Aorta (tissue), 5 donors: ENCODE measurements around the gene IQCE. TPM values are rescaled to one million over a fixed set of nuclear protein-coding genes. Genes with fewer than 3 reads are reported as not detected.

Experiments
- ATAC-seq: fragments of 200-7000 bp; cut with Tn5 transposase; one replicate; pipeline ENCODE4 v1.9.1; 2022; ENCODE audit warnings: moderate library complexity; ENCODE audit not compliant: low FRiP score
- DNase-seq, 2 donors: peaks; one replicate each; pipeline ENCODE4 v3.0.0-alpha.2; 2020
- H3K27ac ChIP-seq, 2 donors: one replicate each; pipeline ENCODE4 v1.5.1; 2013; ENCODE audit warnings: low read length in 2 of 2, mild to moderate bottlenecking in 2 of 2, moderate library complexity in 2 of 2, control low read depth in 1 of 2, inconsistent platforms in 1 of 2, low read depth in 1 of 2
- H3K27me3 ChIP-seq, 2 donors: one replicate each; pipeline ENCODE4 v1.6.1; 2013; ENCODE audit warnings: control low read depth in 1 of 2, low read length in 1 of 2, mild to moderate bottlenecking in 1 of 2, moderate library complexity in 1 of 2; ENCODE audit not compliant: insufficient read depth in 2 of 2, control insufficient read depth in 1 of 2
- H3K36me3 ChIP-seq, 2 donors: one replicate each; pipeline ENCODE4 v1.6.1; 2013; ENCODE audit warnings: control low read depth in 1 of 2, low read length in 1 of 2, mild to moderate bottlenecking in 1 of 2; ENCODE audit not compliant: insufficient read depth in 2 of 2, control insufficient read depth in 1 of 2
- H3K4me1 ChIP-seq, 2 donors: one replicate each; pipeline ENCODE4 v1.6.1; 2013; ENCODE audit warnings: low read length in 2 of 2, control low read depth in 1 of 2, mild to moderate bottlenecking in 1 of 2, moderate library complexity in 1 of 2; ENCODE audit not compliant: insufficient read depth in 2 of 2, control insufficient read depth in 1 of 2
- H3K4me3 ChIP-seq, 2 donors: one replicate each; pipeline ENCODE4 v1.5.1; 2013; ENCODE audit warnings: low read length in 2 of 2, control low read depth in 1 of 2, mild to moderate bottlenecking in 1 of 2
- H3K9me3 ChIP-seq: one replicate; pipeline ENCODE4 v1.6.1; 2013; ENCODE audit warnings: mild to moderate bottlenecking, low read length; ENCODE audit not compliant: control insufficient read depth
- WGBS, 2 donors: extraction: QIAGEN DNeasy Blood & Tissue Kit; methylation state at CpG; one replicate each; pipeline ENCODE4 v1.1.7; 2013; 5-methylcytosine and 5-hydroxymethylcytosine counted together
- intact Hi-C, 2 donors: fragments of 100-400 bp; cut with DNase I; formaldehyde crosslinking; loops; one replicate each; pipeline versions ENCODE4 v1.14.2 to v1.15.0; 2022
- polyA plus RNA-seq, 2 donors: library from polyadenylated mRNA; stranded (reverse); fragments of 200-250 nt; gene quantifications; one replicate each; pipeline ENCODE4 v1.2.3, GENCODE V29; 2013
- total RNA-seq, 2 donors: library from RNA; stranded (reverse); fragmentation: NEBNext Ultra II Directional; extraction: Animal tissue kit (Norgen Biotek cat#: 25700); gene quantifications; one replicate each; pipeline ENCODE4 v1.2.1, GENCODE V29; 2021
- donor health status: healthy with polysubstance abuse.
- donor health status: Bipolar disorder and iron deficiency.
- donor health status: DM: no; HTN: no; CAD: no.
- donor health status: DM: no; HTN: no; CAD: no.
- donor health status: DM: yes; HTN: yes; CAD: no.

The IQCE gene
- total and polyA plus RNA-seq, 4 donors = 6.1 to 18.2 (median 11.2) TPM

DNA sequence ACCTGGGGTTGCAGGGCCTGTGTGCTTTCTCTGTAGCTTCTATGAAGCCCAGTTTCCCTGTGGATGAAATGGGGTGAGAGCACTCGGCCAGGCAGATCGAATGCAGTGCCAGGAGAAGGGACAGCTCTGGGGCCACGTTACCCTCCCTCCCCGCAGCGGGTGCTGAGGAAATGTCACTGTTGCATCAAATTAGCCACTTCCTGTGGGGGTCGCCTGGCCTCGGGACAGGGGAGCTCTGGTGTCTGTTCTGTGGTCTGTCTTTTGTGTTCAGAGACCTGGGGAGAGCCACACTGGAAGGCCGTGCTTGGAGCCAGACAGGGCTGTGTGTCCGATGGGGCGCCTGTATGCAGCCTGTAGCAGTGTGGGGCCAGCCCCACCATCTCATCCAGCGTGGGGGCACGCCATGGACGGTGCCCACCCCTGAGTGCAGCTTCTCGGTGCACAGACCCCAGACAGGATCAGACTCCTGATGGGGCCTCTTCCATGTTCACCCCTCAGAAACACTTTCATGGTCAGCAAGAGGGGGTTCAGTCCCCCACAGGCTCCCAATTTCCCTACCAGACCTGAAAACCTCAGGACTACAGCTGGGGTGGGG is 86.6 kb downstream of the IQCE start:
- H3K27ac ChIP-seq = no peak overlapping the region
- H3K27me3 ChIP-seq = no peaks in the 10 kb centered on the region
- ATAC-seq (no peak), DNase-seq (peak; percentile 57 to 75)
- intact Hi-C loops = no loop called here
- no peaks in the 10 kb centered on the region for H3K36me3 ChIP-seq
- WGBS, 2 donors = 85 to 87% methylated on average over 14 of the region's 14 CpGs
- H3K4me3 ChIP-seq = no peak overlapping the region
- H3K4me1 ChIP-seq = no peaks in the 10 kb centered on the region
- no peaks in the 10 kb centered on the region for H3K9me3 ChIP-seq

DNA sequence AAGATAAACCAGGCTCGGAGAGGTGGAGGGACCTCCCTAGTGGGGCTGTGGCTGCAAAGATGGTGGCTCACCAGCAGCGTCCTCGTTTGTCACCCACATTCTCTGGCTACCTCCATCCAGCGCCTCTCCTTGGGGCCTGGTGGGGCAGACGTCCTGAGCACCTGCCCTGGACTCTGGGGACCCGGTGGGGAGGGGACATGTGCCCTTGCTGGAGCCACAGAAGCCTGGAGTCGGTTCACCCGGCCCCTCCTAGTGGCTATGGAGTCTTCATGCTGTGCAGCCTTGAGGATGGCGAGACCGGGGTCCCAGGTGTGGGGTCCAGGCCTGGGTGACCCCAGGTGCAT is 87.5 kb downstream of the IQCE start:
- 90 to 91% methylated on average over 10 of the region's 10 CpGs for WGBS, 2 donors
- H3K27ac ChIP-seq = no peak overlapping the region
- H3K4me3 ChIP-seq = no peak overlapping the region
- ATAC-seq (no peak), DNase-seq (peak in 1 of 2 donors; percentile 73)
- intact Hi-C loops = no loop called here
- no peaks in the 10 kb centered on the region for H3K36me3 ChIP-seq
- H3K27me3 ChIP-seq = no peaks in the 10 kb centered on the region
- H3K4me1 ChIP-seq = no peaks in the 10 kb centered on the region
- H3K9me3 ChIP-seq = no peaks in the 10 kb centered on the region

DNA sequence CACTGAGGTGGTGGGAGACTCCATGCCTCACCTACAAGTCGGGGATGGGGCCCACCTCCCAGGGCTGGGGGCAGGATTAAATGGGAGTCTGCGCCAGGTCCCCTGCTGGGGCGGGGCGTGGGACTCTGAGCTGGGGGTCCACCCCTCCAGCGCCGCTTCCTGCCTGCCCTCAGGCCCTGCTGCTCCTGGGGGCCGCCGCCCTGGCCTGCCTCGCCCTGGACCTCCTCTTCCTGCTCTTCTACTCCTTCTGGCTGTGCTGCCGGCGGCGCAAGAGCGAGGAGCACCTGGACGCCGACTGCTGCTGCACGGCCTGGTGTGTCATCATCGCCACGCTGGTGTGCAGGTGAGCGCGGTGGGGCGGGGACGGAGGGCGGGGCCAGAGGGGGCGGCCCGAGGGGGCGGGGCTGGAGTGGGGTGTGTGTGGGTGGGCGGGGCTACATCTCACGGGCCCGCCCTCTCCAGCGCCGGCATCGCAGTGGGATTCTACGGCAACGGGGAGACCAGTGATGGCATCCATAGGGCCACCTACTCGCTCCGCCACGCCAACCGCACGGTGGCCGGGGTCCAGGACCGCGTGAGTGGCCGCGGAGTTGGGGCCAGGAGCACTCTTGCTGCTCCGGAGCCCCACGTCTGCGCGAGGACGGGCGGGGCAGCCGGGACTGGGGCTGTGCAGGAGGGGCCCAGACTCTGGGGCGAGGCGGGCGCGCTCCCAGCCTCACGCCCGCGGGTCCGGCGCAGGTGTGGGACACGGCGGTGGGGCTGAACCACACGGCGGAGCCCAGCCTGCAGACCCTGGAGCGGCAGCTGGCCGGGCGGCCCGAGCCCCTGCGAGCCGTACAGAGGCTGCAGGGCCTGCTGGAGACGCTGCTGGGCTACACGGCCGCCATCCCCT is 88.1 kb downstream of the IQCE start:
- no peak overlapping the region for H3K4me3 ChIP-seq
- no peak overlapping the region for H3K27ac ChIP-seq
- H3K36me3 ChIP-seq = peaks cover 0 to 2% of the 10 kb centered on the region in 2 donors
- no peaks in the 10 kb centered on the region for H3K4me1 ChIP-seq
- peak in 1 of 2 donors; percentile 77 for DNase-seq
- H3K9me3 ChIP-seq = no peaks in the 10 kb centered on the region
- WGBS, 2 donors = 82 to 83% methylated on average over 66 to 73 of the region's 73 CpGs
- no peak for ATAC-seq
- no peaks in the 10 kb centered on the region for H3K27me3 ChIP-seq
- intact Hi-C loops = no loop called here

DNA sequence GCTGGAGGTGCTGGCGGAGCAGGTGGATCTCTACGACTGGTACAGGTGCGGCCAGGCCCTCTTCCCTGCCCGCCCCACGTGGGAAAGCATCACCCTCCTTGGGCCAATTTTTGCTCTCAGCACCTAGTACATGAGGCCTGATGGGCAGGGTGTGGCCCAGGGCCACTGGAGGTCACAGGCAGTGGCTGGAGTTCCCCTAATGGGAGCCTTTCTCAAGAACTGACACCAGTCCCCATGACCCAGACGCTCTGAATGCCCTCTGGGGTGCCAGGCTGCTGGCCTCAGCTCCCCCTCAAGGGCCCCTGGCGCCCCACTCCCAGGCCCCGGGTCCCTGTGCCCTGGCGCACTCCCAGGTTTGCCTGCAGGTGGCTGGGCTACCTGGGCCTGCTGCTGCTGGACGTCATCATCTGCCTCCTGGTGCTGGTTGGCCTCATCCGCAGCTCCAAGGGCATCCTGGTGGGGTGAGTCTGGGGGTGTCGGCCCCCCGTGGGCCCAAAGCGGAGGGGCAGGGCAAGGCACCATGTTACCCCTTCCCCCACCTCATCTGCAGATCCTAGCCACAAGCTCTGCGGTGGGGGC is 88.9 kb downstream of the IQCE start:
- 91 to 92% methylated on average over 12 to 15 of the region's 15 CpGs for WGBS, 2 donors
- Histone ChIP-seq H3K27me3 (no peaks in the 10 kb centered on the region), H3K27ac (no peak overlapping the region), H3K36me3 (peaks cover 0 to 2% of the 10 kb centered on the region in 2 donors), H3K4me3 (no peak overlapping the region), H3K9me3 (no peaks in the 10 kb centered on the region), H3K4me1 (no peaks in the 10 kb centered on the region)
- no peak for ATAC-seq
- DNase-seq = no peak
- intact Hi-C loops = no loop called here

DNA sequence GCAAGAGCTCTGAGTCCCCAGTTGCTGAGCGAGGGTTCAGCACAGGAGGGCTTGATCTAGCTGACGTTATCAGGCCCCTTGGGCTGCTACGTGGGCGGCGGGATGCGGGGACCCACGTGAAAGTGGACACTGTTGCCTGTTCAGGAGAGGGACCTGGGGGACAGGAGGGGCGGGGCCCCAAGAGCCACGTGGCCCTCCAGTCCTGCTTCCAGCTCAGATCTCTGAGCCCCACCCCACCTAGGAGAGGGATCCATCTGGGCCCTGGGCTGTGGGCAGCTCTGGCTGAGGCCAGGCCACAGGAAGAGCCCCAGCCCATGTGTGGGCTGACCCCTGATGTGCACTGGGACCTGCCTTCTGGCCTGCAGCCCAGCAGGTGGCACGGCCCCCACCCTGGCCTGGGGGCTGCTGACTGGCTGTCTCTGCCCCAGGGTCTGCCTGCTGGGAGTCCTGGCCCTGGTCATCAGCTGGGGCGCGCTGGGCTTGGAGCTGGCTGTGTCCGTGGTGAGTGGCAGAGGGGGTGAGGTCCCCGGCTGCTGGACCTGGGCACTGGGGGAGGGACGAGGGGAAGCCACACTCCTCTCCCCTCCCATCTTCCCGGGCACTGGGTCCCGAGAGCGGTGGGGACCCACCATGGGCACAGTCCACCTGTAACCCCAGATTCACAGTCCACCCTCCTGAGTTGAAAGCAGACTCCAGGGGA is 90.5 kb downstream of the IQCE start:
- Histone ChIP-seq H3K9me3 (no peaks in the 10 kb centered on the region), H3K4me1 (no peaks in the 10 kb centered on the region), H3K27me3 (no peaks in the 10 kb centered on the region), H3K27ac (no peak overlapping the region), H3K36me3 (peaks cover 0 to 2% of the 10 kb centered on the region in 2 donors), H3K4me3 (no peak overlapping the region)
- intact Hi-C loops = no loop called here
- WGBS, 2 donors = 87 to 91% methylated on average over 18 of the region's 18 CpGs
- peak in 1 of 2 donors; percentile 47 for DNase-seq
- no peak for ATAC-seq

DNA sequence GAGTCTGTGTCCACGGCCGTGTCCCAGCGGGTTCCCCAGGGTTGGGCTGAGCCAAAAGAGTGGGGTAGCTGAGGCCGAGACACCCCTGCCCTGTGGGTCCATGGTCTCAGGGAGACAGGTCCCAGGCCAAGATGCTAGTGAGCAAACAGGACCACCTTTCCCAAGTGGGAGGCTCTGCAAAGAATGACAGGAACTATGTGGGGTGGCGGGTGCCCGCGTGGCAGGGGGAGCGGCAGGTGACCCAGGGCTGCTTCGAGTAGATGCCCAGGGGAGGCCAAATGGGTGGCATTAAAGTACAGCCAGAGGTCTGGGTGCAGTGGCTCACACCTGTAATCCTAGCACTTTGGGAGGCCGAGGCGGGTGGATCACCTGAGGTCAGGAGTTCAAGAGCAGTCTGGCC is 91.2 kb downstream of the IQCE start:
- Histone ChIP-seq H3K9me3 (no peaks in the 10 kb centered on the region), H3K27me3 (no peaks in the 10 kb centered on the region), H3K4me3 (no peak overlapping the region), H3K27ac (no peak overlapping the region), H3K36me3 (peaks cover 0 to 2% of the 10 kb centered on the region in 2 donors), H3K4me1 (no peaks in the 10 kb centered on the region)
- intact Hi-C loops = no loop called here
- DNase-seq = no peak
- ATAC-seq = no peak
- 92 to 94% methylated on average over 11 of the region's 11 CpGs for WGBS, 2 donors

DNA sequence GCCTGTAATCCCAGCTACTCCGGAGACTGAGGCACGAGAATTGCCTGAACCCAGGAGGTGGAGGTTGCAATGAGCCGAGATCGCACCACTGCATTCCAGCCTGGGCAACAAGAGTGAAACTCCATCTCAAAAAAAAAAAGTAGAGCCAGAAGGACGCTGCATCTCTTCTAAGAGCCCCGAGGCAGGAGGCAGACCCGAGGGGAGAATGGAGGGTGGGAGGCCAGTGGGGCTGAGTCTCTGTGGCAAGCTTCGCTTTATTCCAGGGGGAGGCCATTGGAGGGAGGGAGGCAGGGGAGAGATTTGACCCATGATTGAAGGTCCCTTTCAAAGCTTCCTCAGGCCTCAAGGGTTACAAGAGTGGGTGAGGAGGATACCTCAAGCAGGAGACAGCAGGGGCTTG is 91.7 kb downstream of the IQCE start:
- H3K9me3 ChIP-seq = no peaks in the 10 kb centered on the region
- ATAC-seq (no peak), DNase-seq (no peak)
- WGBS, 2 donors = 78 to 92% methylated on average over 8 of the region's 8 CpGs
- intact Hi-C loops = no loop called here
- H3K4me1 ChIP-seq = no peaks in the 10 kb centered on the region
- no peak overlapping the region for H3K4me3 ChIP-seq
- no peaks in the 10 kb centered on the region for H3K27me3 ChIP-seq
- H3K27ac ChIP-seq = no peak overlapping the region
- peaks cover 0 to 2% of the 10 kb centered on the region in 2 donors for H3K36me3 ChIP-seq

DNA sequence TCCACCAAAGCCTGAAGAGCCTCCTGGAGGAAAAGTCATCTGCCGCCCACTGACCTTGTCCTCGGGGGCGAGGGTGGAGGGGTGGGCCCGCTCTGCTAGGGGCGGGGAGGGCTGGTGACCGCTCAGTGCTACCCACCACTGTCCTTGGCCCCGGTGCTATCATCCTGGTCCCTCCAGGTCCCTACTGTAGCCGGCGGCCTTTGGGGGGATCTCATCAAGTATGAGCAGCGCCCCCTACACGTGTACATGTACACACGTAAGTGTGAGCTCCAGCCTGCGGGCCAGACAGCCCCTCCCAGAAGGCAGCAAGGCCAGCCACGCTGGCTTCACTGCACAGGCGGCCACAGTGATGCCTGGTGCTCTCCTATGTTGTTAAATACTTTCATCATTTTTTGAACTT is 92.6 kb downstream of the IQCE start:
- intact Hi-C loops = no loop called here
- H3K27ac ChIP-seq = no peak overlapping the region
- DNase-seq (peak; percentile 48 to 75), ATAC-seq (no peak)
- H3K27me3 ChIP-seq = no peaks in the 10 kb centered on the region
- H3K4me1 ChIP-seq = no peaks in the 10 kb centered on the region
- WGBS, 2 donors = 61 to 87% methylated on average over 14 to 15 of the region's 15 CpGs
- H3K4me3 ChIP-seq = no peak overlapping the region
- H3K9me3 ChIP-seq = no peaks in the 10 kb centered on the region
- peaks cover 0 to 2% of the 10 kb centered on the region in 2 donors for H3K36me3 ChIP-seq
